A673 (cell line): ENCODE data around the gene WWC1. TPM values are rescaled to one million over a fixed set of nuclear protein-coding genes. Genes with fewer than 3 reads are reported as not detected.

Source experiments
- BruUV-seq: library from RNA; stranded (reverse); fragments of 400-500 nt; replicated peaks from 2 replicates; lab custom pipeline; 2021; lab: Mats Ljungman, UMichigan
- CTCF ChIA-PET: fragments of 300-600 bp; sonication (Branson Sonifier 250); formaldehyde crosslinking; loops from one replicate; lab custom pipeline; 2022; ENCODE audit warnings: antibody characterized with exemption; lab: Charles Lee
- POLR2A ChIA-PET: fragments of 300-600 bp; sonication (Branson Sonifier 250); formaldehyde crosslinking; loops from one replicate; lab custom pipeline; 2022; ENCODE audit warnings: antibody characterized with exemption; ENCODE audit not compliant: low non-redundant PET; lab: Charles Lee
- DNase-seq: peaks from one replicate; pipeline ENCODE4 v3.0.0-alpha.2; 2015; ENCODE audit warnings: low spot score
- H3K27ac ChIP-seq: fragments of 200-600 bp; sonication (generic); 2 replicates; pipeline ENCODE4 v1.5.1; 2016; ENCODE audit warnings: mixed run types, low read depth, mild to moderate bottlenecking, mixed read lengths, antibody characterized with exemption, low read length; ENCODE audit not compliant: poor library complexity, severe bottlenecking
- H3K27me3 ChIP-seq: fragments of 200-600 bp; sonication (generic); replicated peaks from 2 replicates; pipeline ENCODE4 v1.6.1; 2017; ENCODE audit warnings: mixed run types, low read depth, mild to moderate bottlenecking, mixed read lengths, antibody characterized with exemption, low read length; ENCODE audit not compliant: insufficient read depth, poor library complexity
- H3K36me3 ChIP-seq: fragments of 200-600 bp; sonication (generic); 2 replicates; pipeline ENCODE4 v1.6.1; 2016; ENCODE audit warnings: mixed run types, mild to moderate bottlenecking, mixed read lengths, antibody characterized with exemption, low read length; ENCODE audit not compliant: insufficient read depth, poor library complexity, severe bottlenecking
- H3K4me1 ChIP-seq: fragments of 200-600 bp; sonication (generic); 2 replicates; pipeline ENCODE4 v1.6.1; 2017; ENCODE audit warnings: mixed run types, mild to moderate bottlenecking, mixed read lengths, antibody characterized with exemption, low read length; ENCODE audit not compliant: insufficient read depth, poor library complexity, severe bottlenecking
- H3K4me3 ChIP-seq: fragments of 200-600 bp; sonication (generic); 2 replicates; pipeline ENCODE4 v1.5.1; 2016; ENCODE audit warnings: low read depth, mixed run types, mild to moderate bottlenecking, mixed read lengths, low read length; ENCODE audit not compliant: poor library complexity, severe bottlenecking
- H3K9me3 ChIP-seq: fragments of 200-600 bp; sonication (generic); 2 replicates; pipeline ENCODE4 v1.6.1; 2016; ENCODE audit warnings: mixed run types, low read depth, mild to moderate bottlenecking, mixed read lengths, antibody characterized with exemption, low read length; ENCODE audit not compliant: poor library complexity, severe bottlenecking
- EZH2 ChIP-seq: fragments of 200-600 bp; sonication (generic); IDR thresholded peaks from 2 replicates; pipeline ENCODE4 v1.6.1; 2017; ENCODE audit warnings: borderline replicate concordance, low read depth, mild to moderate bottlenecking, mixed read lengths, antibody characterized with exemption, low read length; ENCODE audit not compliant: poor library complexity, severe bottlenecking
- intact Hi-C: fragments of 100-400 bp; cut with micrococcal nuclease; formaldehyde crosslinking; loops from one replicate; pipeline ENCODE4 v1.10.0; 2022; ENCODE audit not compliant: unreplicated experiment
- total RNA-seq: library from RNA; stranded (reverse); gene quantifications from 2 replicates; pipeline ENCODE4 v1.2.3, GENCODE V29; 2021
- TF ChIP-seq, protein P1 (sequence below): fragments of 300-800, 200-600 bp; sonication (generic); conservative IDR thresholded peaks from 2 replicates; pipeline ENCODE4 v1.5.1; 2017; ENCODE audit warnings: low read depth, mild to moderate bottlenecking, antibody characterized with exemption, low read length, moderate library complexity, mixed read lengths

The WWC1 gene
- total RNA-seq, 1 experiment from 2014 or later: 8.8 TPM

DNA sequence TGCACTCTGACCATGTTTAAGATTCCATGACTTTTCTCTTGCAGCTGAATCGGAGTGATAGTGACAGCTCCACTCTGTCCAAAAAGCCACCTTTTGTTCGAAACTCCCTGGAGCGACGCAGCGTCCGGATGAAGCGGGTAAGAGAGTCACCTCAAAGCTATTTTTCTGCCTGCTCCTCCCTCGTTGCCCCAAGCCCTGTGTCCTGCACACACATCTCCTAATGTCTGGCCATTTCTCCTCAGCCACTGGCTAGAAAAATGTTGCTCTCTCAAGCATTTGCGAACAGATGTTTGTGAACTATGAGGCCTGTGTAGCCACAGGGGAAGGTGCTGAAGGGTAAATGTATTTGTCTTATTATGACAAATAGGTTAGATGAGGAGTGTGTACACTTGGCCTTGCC lies 169.2 kb downstream of the WWC1 start:
- intact Hi-C loops: no loop called here
- ChIA-PET POLR2A (no interaction called here), CTCF (no interaction called here)
- no peaks in the 10 kb centered on the region for H3K27me3 ChIP-seq
- no peak overlapping the region for H3K27ac ChIP-seq
- no peak for DNase-seq
- no peaks in the 10 kb centered on the region for H3K36me3 ChIP-seq
- no peaks in the 10 kb centered on the region for H3K9me3 ChIP-seq
- no peaks in the 10 kb centered on the region for H3K4me1 ChIP-seq
- no peak overlapping the region for H3K4me3 ChIP-seq
- TF ChIP-seq, protein P1, sequence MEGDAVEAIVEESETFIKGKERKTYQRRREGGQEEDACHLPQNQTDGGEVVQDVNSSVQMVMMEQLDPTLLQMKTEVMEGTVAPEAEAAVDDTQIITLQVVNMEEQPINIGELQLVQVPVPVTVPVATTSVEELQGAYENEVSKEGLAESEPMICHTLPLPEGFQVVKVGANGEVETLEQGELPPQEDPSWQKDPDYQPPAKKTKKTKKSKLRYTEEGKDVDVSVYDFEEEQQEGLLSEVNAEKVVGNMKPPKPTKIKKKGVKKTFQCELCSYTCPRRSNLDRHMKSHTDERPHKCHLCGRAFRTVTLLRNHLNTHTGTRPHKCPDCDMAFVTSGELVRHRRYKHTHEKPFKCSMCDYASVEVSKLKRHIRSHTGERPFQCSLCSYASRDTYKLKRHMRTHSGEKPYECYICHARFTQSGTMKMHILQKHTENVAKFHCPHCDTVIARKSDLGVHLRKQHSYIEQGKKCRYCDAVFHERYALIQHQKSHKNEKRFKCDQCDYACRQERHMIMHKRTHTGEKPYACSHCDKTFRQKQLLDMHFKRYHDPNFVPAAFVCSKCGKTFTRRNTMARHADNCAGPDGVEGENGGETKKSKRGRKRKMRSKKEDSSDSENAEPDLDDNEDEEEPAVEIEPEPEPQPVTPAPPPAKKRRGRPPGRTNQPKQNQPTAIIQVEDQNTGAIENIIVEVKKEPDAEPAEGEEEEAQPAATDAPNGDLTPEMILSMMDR: no peak
- no peak for TF ChIP-seq EZH2
- BruUV-seq: no TSS peak

DNA sequence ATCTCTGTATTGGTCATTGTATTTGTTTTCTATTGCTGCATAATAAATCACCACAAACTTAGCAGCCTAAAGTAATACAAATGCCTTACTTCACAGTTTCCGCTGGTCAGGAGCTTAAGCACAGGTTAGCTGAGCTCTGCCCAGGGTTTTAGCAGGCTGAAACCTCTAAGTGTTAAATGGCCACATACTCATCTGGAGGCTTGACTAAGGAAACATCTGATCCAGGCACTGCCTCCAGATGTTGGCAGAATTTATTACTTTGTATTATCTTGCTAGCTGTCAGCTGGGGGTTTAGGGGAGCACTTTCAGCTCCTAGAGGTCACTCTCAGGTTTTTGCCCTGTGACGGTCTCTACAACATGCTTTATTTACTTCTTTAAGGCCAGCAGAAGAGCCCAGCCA lies 171.6 kb downstream of the WWC1 start:
- ChIA-PET CTCF (no interaction called here), POLR2A (no interaction called here)
- no peak overlapping the region for H3K4me3 ChIP-seq
- no TSS peak for BruUV-seq
- no peaks in the 10 kb centered on the region for H3K27me3 ChIP-seq
- H3K36me3 ChIP-seq: no peaks in the 10 kb centered on the region
- DNase-seq: no peak
- H3K4me1 ChIP-seq: no peaks in the 10 kb centered on the region
- TF ChIP-seq, protein P1: no peak
- TF ChIP-seq EZH2: no peak
- no peak overlapping the region for H3K27ac ChIP-seq
- H3K9me3 ChIP-seq: no peaks in the 10 kb centered on the region
- intact Hi-C loops: no loop called here

DNA sequence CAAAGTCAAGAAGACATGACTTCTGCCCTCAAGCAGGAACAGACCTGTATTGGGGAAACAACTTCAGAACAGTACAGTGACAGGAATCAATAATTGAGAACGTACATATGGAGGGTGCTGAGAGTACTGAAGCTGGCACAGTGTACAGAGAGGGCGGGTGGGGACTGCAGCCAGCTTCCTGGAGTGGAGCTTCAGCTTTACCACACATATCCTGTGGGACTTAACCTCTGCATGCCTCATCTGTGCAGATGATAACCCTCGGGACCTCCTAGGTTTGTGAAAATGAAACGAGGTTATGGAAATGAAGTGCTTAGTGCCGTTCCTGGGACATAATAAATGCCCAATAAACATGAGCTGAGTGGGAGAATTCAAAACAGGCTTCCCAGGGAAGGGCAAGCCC lies 172.8 kb downstream of the WWC1 start:
- Histone ChIP-seq H3K27me3 (no peaks in the 10 kb centered on the region), H3K4me3 (no peak overlapping the region), H3K36me3 (no peaks in the 10 kb centered on the region), H3K9me3 (no peaks in the 10 kb centered on the region), H3K27ac (no peak overlapping the region), H3K4me1 (no peaks in the 10 kb centered on the region)
- intact Hi-C loops: no loop called here
- TF ChIP-seq, protein P1: no peak
- TF ChIP-seq EZH2: no peak
- POLR2A ChIA-PET: no interaction called here
- no TSS peak for BruUV-seq
- no peak for DNase-seq
- CTCF ChIA-PET: no interaction called here
